DOHH2 (cell line): ENCODE measurements around the gene MOGAT1.

ENCODE experiments used
- EZH2phosphoT487 ChIP-seq: fragments of 200-600 bp; sonication (generic); IDR thresholded peaks from 2 replicates; pipeline ENCODE4 v1.6.1; 2017; ENCODE audit warnings: borderline replicate concordance, mild to moderate bottlenecking, antibody characterized with exemption, low read length, moderate library complexity, mixed read lengths
- TF ChIP-seq, protein P1 (sequence below): fragments of 200-600 bp; sonication (generic); IDR thresholded peaks from one replicate; pipeline ENCODE4 v1.5.1; 2014; ENCODE audit warnings: antibody characterized with exemption, mild to moderate bottlenecking, low read depth, low read length; ENCODE audit not compliant: poor library complexity, severe bottlenecking

GRCh38 chr2:222738312-222738711 is 66.9 kb downstream of the MOGAT1 start:
- TF ChIP-seq, protein P1, sequence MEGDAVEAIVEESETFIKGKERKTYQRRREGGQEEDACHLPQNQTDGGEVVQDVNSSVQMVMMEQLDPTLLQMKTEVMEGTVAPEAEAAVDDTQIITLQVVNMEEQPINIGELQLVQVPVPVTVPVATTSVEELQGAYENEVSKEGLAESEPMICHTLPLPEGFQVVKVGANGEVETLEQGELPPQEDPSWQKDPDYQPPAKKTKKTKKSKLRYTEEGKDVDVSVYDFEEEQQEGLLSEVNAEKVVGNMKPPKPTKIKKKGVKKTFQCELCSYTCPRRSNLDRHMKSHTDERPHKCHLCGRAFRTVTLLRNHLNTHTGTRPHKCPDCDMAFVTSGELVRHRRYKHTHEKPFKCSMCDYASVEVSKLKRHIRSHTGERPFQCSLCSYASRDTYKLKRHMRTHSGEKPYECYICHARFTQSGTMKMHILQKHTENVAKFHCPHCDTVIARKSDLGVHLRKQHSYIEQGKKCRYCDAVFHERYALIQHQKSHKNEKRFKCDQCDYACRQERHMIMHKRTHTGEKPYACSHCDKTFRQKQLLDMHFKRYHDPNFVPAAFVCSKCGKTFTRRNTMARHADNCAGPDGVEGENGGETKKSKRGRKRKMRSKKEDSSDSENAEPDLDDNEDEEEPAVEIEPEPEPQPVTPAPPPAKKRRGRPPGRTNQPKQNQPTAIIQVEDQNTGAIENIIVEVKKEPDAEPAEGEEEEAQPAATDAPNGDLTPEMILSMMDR, result no peak
- no peak for TF ChIP-seq EZH2phosphoT487
